ENCODE data around the gene WNT10A.

DNA sequence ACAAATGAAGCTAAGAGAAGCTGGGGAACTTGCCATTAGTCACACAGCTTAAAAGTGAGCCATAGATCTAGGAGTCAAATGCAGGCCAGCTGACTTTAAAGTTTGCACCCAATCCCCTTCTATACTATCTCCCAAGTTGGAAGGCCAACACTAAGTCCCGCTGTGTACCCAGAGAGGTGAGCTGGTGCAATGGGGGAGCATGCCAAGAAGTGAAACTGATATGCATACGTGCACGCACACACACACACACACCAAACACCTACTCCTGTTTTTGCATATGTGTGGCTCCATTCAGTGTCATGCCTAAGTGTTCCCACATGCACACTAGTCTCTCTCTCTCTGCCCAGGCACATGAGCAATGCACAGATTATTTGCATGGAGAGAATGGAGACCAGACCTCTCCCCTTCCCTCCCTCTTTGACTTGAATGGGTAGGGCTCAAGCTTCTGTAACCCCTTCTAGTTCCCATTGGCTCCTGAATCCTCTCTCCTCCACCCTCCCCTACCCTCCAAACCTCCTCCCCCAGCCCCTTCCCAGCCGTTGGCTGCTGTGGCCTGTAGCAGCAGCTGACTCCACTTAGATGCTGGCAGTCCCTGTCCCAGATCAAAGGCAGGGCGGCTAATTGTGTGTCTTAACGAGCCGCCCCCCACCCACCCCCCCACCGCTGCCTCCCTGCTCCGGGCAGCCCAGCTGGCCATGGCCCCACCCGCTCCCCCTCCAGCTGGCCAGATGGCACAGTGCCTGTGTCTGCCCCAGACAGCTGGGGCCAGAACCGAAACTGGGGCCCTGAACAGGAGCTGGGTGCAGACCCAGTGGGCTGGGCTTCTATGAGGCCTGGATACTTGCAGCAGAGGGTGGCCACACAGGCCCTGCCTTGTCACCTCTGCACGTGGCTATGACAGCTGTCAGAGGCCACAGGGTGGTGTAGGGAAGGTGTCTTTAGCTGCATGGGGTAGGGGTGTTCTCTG is 5.6 kb downstream of the WNT10A start:
- TF ChIP-seq, protein P1, sequence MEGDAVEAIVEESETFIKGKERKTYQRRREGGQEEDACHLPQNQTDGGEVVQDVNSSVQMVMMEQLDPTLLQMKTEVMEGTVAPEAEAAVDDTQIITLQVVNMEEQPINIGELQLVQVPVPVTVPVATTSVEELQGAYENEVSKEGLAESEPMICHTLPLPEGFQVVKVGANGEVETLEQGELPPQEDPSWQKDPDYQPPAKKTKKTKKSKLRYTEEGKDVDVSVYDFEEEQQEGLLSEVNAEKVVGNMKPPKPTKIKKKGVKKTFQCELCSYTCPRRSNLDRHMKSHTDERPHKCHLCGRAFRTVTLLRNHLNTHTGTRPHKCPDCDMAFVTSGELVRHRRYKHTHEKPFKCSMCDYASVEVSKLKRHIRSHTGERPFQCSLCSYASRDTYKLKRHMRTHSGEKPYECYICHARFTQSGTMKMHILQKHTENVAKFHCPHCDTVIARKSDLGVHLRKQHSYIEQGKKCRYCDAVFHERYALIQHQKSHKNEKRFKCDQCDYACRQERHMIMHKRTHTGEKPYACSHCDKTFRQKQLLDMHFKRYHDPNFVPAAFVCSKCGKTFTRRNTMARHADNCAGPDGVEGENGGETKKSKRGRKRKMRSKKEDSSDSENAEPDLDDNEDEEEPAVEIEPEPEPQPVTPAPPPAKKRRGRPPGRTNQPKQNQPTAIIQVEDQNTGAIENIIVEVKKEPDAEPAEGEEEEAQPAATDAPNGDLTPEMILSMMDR (IDR thresholded peaks at IDR 0.05) = no peak
- TF ChIP-seq POLR2AphosphoS5 (IDR thresholded peaks at IDR 0.05) = no peak
